ENCODE data around the gene SHISAL2A.

DNA sequence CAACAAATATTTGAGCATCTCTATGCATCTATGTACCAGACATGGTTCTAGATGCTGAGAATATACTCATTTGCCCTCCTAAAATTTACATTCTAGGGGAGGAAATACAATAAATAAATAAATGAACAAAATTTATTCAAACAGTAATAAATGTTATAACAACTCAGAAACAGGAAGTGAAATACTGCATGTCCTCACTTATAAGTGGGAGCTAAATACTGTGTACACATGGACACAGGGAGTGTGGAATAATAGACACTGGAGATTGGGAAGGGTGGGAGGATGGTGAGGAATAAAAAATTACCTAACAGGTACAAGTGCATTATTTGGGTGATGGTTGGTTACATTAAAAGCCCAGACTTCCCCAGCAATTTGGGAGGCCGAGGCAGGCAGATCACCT lies 60.9 kb downstream of the SHISAL2A start:
- TF ChIP-seq JUND (IDR thresholded peaks at IDR 0.05) = no peak
- no peak for TF ChIP-seq FOXM1 (IDR thresholded peaks at IDR 0.05; ENCODE audit: low read depth)
- TF ChIP-seq, protein P1, sequence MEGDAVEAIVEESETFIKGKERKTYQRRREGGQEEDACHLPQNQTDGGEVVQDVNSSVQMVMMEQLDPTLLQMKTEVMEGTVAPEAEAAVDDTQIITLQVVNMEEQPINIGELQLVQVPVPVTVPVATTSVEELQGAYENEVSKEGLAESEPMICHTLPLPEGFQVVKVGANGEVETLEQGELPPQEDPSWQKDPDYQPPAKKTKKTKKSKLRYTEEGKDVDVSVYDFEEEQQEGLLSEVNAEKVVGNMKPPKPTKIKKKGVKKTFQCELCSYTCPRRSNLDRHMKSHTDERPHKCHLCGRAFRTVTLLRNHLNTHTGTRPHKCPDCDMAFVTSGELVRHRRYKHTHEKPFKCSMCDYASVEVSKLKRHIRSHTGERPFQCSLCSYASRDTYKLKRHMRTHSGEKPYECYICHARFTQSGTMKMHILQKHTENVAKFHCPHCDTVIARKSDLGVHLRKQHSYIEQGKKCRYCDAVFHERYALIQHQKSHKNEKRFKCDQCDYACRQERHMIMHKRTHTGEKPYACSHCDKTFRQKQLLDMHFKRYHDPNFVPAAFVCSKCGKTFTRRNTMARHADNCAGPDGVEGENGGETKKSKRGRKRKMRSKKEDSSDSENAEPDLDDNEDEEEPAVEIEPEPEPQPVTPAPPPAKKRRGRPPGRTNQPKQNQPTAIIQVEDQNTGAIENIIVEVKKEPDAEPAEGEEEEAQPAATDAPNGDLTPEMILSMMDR (IDR thresholded peaks at IDR 0.05) = no peak
- TF ChIP-seq SIN3A (IDR thresholded peaks at IDR 0.05; ENCODE audit: borderline replicate concordance, low read depth, low read length) = no peak
- TF ChIP-seq, protein P2, sequence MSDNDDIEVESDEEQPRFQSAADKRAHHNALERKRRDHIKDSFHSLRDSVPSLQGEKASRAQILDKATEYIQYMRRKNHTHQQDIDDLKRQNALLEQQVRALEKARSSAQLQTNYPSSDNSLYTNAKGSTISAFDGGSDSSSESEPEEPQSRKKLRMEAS (IDR thresholded peaks at IDR 0.05; ENCODE audit: low read depth) = no peak
- TF ChIP-seq, protein P3, sequence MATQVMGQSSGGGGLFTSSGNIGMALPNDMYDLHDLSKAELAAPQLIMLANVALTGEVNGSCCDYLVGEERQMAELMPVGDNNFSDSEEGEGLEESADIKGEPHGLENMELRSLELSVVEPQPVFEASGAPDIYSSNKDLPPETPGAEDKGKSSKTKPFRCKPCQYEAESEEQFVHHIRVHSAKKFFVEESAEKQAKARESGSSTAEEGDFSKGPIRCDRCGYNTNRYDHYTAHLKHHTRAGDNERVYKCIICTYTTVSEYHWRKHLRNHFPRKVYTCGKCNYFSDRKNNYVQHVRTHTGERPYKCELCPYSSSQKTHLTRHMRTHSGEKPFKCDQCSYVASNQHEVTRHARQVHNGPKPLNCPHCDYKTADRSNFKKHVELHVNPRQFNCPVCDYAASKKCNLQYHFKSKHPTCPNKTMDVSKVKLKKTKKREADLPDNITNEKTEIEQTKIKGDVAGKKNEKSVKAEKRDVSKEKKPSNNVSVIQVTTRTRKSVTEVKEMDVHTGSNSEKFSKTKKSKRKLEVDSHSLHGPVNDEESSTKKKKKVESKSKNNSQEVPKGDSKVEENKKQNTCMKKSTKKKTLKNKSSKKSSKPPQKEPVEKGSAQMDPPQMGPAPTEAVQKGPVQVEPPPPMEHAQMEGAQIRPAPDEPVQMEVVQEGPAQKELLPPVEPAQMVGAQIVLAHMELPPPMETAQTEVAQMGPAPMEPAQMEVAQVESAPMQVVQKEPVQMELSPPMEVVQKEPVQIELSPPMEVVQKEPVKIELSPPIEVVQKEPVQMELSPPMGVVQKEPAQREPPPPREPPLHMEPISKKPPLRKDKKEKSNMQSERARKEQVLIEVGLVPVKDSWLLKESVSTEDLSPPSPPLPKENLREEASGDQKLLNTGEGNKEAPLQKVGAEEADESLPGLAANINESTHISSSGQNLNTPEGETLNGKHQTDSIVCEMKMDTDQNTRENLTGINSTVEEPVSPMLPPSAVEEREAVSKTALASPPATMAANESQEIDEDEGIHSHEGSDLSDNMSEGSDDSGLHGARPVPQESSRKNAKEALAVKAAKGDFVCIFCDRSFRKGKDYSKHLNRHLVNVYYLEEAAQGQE (IDR thresholded peaks at IDR 0.05; ENCODE audit: low read depth, low read length) = no peak
- no peak for TF ChIP-seq SMC3 (IDR thresholded peaks at IDR 0.05; ENCODE audit: low read depth, low read length)
- no peak for TF ChIP-seq GABPA (IDR thresholded peaks at IDR 0.05; ENCODE audit: low read depth)
- no peak for TF ChIP-seq ELF1 (IDR thresholded peaks at IDR 0.05)
- TF ChIP-seq TAF1 (IDR thresholded peaks at IDR 0.05; ENCODE audit: borderline replicate concordance, low read depth, low read length) = no peak
- no peak for TF ChIP-seq TCF12 (IDR thresholded peaks at IDR 0.05)
- TF ChIP-seq POLR2AphosphoS5 (IDR thresholded peaks at IDR 0.05; ENCODE audit: low read depth, low read length) = no peak
- TF ChIP-seq EP300 (IDR thresholded peaks at IDR 0.05; ENCODE audit: borderline replicate concordance in 1 of 2, low read depth in 1 of 2, low read length in 1 of 2) = no peak
- TF ChIP-seq, protein P4, sequence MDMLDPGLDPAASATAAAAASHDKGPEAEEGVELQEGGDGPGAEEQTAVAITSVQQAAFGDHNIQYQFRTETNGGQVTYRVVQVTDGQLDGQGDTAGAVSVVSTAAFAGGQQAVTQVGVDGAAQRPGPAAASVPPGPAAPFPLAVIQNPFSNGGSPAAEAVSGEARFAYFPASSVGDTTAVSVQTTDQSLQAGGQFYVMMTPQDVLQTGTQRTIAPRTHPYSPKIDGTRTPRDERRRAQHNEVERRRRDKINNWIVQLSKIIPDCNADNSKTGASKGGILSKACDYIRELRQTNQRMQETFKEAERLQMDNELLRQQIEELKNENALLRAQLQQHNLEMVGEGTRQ (IDR thresholded peaks at IDR 0.05; ENCODE audit: borderline replicate concordance, low read depth, low read length) = no peak

All from SK-N-SH (cell line).